Measurements from ENCODE around the gene HNF1A. TPM values are rescaled to one million over a fixed set of nuclear protein-coding genes. Genes with fewer than 3 reads are reported as not detected.
A peak's percentile ranks its signal among the peaks of the same experiment; 100 is the strongest.

HNF1A gene
- total and polyA plus RNA-seq, 9 of the 15 experiments (the other 6 are each of a cell fraction or from before 2014, with no cell fraction given) = not detected

GRCh38 chr12:120979220-120979861 is 998 bp downstream of the HNF1A start:
- H3K27ac ChIP-seq (ENCODE audit: extremely low read depth, low read depth, low read length) = no peak overlapping the region
- H3K79me2 ChIP-seq (ENCODE audit: control insufficient read depth, insufficient read depth, low read length) = no peaks in the 10 kb centered on the region
- ChIA-PET POLR2A (interaction anchor here (0.6 to 3.0 kb wide), 2 partner anchors 13 to 243 kb away, joined by 5 to 8 read pairs; no protein-coding TSS in a partner anchor), CTCF (ENCODE audit: low intra/inter-chr PET ratio) (no interaction called here)
- no peak overlapping the region for H2AFZ ChIP-seq (ENCODE audit: low read depth, low read length)
- no peaks in the 10 kb centered on the region for H3K9me3 ChIP-seq (replicated peaks; ENCODE audit: control insufficient read depth, insufficient read depth, low read depth, low read length)
- in situ Hi-C loops (cut with MboI) = no loop called here
- whole genome bisulfite sequencing (ENCODE audit: insufficient coverage, low coverage, missing lambda C conversion rate) = 40% methylated on average over 8 of the region's 10 CpGs
- H3K9ac ChIP-seq (ENCODE audit: insufficient read depth in 1 of 2, low read depth in 2 of 2, low read length in 2 of 2) = no peak overlapping the region
- peaks cover 0 to 10% of the 10 kb centered on the region in 2 experiments; a peak in 1 of 5 replicates for H3K4me1 ChIP-seq (replicated peaks in 1 of 2; ENCODE audit: control insufficient read depth in 2 of 2, insufficient read depth in 2 of 2, low read length in 2 of 2)
- no peak overlapping the region for H3K4me3 ChIP-seq
- no peak for TF ChIP-seq ZNF436 (CRISPR knock-in tag; IDR thresholded peaks at IDR 0.05)
- peak; percentile 90 for TF ChIP-seq ZNF239 (CRISPR knock-in tag; IDR thresholded peaks at IDR 0.05)
- BruUV-seq (replicated peaks) = no TSS peak
- no peaks in the 10 kb centered on the region for H3K27me3 ChIP-seq (ENCODE audit: control insufficient read depth in 2 of 2, insufficient read depth in 2 of 2, low read length in 2 of 2)
- no peak for FAIRE-seq
- H3K4me2 ChIP-seq (ENCODE audit: insufficient read depth, low read length) = no peak overlapping the region
- no peaks in the 10 kb centered on the region for H3K9me1 ChIP-seq (ENCODE audit: control insufficient read depth, insufficient read depth, low read length)
- H3K36me3 ChIP-seq (ENCODE audit: control insufficient read depth, insufficient read depth, low read length) = no peaks in the 10 kb centered on the region
- ATAC-seq = no peak
- intact Hi-C loops (cut with micrococcal nuclease) = no loop called here
- DNase-seq (ENCODE audit: extremely low read depth in 1 of 4, low spot score in 3 of 4) = no peak
- no peaks in the 10 kb centered on the region for H4K20me1 ChIP-seq (replicated peaks; ENCODE audit: control insufficient read depth, insufficient read depth, low read length)

DNA sequence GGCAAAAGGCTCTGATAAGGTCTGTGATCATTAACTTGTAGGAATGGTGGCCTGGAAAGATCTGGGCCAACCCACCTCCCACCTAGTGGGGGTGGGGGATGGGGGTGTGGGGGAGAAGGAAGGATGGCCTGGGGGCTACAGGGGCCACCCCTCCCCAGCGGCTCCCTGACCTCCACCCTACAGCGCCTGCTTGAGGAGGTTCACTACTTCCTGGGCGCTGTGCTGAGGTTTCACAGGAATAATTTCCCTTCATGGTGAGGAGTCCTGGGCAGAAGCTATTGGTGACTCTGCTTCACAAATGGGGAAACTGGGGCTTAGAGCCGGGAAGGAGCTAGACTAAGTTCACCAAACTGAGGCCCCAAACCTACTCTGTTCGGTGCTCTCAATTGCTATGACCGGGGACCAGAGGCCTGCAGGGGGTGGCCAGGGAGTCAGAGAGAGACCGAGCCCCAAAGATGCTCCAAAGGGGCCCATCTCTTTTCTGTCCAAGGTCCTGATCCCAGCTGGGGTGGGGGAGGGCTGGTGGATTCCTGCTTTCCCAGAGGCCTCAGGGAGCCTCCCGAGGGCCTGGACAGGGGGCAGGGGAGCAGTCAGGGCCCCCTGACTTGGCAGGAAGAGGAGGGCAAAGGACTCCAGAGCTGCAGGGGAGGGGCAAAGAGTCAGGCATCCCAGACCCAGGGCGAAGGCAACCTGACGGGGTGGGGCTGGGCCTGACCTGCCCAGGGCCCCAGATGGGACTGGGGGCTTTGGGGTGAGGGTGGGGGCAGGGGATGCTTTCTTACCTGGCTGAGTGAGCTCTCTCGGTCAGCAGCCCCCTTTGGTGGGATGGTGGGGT is 1.7 kb downstream of the HNF1A start:
- no peaks in the 10 kb centered on the region for H3K36me3 ChIP-seq (ENCODE audit: control insufficient read depth, insufficient read depth, low read length)
- in situ Hi-C loops (cut with MboI) (no loop called here), intact Hi-C loops (cut with micrococcal nuclease) (no loop called here)
- H3K79me2 ChIP-seq (ENCODE audit: control insufficient read depth, insufficient read depth, low read length) = no peaks in the 10 kb centered on the region
- H3K4me3 ChIP-seq = no peak overlapping the region
- no peaks in the 10 kb centered on the region for H3K9me3 ChIP-seq (replicated peaks; ENCODE audit: control insufficient read depth, insufficient read depth, low read depth, low read length)
- POLR2A ChIA-PET = interaction anchor here (0.6 to 3.0 kb wide), 3 partner anchors 8 to 320 kb away, joined by 3 to 8 read pairs (median 3); no protein-coding TSS in a partner anchor
- no peak overlapping the region for H3K27ac ChIP-seq (ENCODE audit: extremely low read depth, low read depth, low read length)
- peaks cover 0 to 10% of the 10 kb centered on the region in 2 experiments; a peak in 1 of 5 replicates for H3K4me1 ChIP-seq (replicated peaks in 1 of 2; ENCODE audit: control insufficient read depth in 2 of 2, insufficient read depth in 2 of 2, low read length in 2 of 2)
- H3K27me3 ChIP-seq (ENCODE audit: control insufficient read depth in 2 of 2, insufficient read depth in 2 of 2, low read length in 2 of 2) = no peaks in the 10 kb centered on the region
- H3K9me1 ChIP-seq (ENCODE audit: control insufficient read depth, insufficient read depth, low read length) = no peaks in the 10 kb centered on the region
- no peak overlapping the region for H3K4me2 ChIP-seq (ENCODE audit: insufficient read depth, low read length)
- H3K9ac ChIP-seq (ENCODE audit: insufficient read depth in 1 of 2, low read depth in 2 of 2, low read length in 2 of 2) = no peak overlapping the region
- no peaks in the 10 kb centered on the region for H4K20me1 ChIP-seq (replicated peaks; ENCODE audit: control insufficient read depth, insufficient read depth, low read length)
- DNase-seq (ENCODE audit: extremely low read depth in 1 of 4, low spot score in 3 of 4) (no peak), ATAC-seq (peak; percentile 27; the same call in 1 of the 3 replicates), FAIRE-seq (no peak)
- H2AFZ ChIP-seq (ENCODE audit: low read depth, low read length) = no peak overlapping the region
- no TSS peak for BruUV-seq (replicated peaks)
- no peak for TF ChIP-seq TAF7 (tag; IDR thresholded peaks at IDR 0.05)
- TF ChIP-seq MIER1 (IDR thresholded peaks at IDR 0.05; ENCODE audit: low read depth) = 0 out of 2 replicates have a peak, but pooled peaks have one; percentile 39
- TF ChIP-seq REST (IDR thresholded peaks at IDR 0.05; ENCODE audit: borderline replicate concordance) = peak; percentile 79
- 0 out of 2 replicates have a peak, but pooled peaks have one; percentile 50 for TF ChIP-seq REST (CRISPR knock-in tag; IDR thresholded peaks at IDR 0.05; ENCODE audit: low read depth)
- CTCF ChIA-PET (ENCODE audit: low intra/inter-chr PET ratio) = no interaction called here
- WGBS (ENCODE audit: insufficient coverage, low coverage, missing lambda C conversion rate) = 17% methylated on average over 6 of the region's 11 CpGs

Data from K562 (cell line).